Thoracic aorta (tissue), 2 donors: ENCODE measurements around the gene GNPTG. TPM values are rescaled to one million over a fixed set of nuclear protein-coding genes. Genes with fewer than 3 reads are reported as not detected.

ENCODE experiments used
- ATAC-seq: fragments of 150-250 bp; one replicate; pipeline ENCODE4 v1.8.0; 2017; ENCODE audit warnings: low read depth; ENCODE audit not compliant: insufficient number of reproducible peaks, low FRiP score
- DNase-seq: peaks from one replicate; pipeline ENCODE4 v3.0.0-alpha.2; 2020; ENCODE audit warnings: low spot score
- H3K27ac ChIP-seq, 2 donors: fragments of 200-600 bp; sonication (generic); 1 replicate in 1 of 2; 2 replicates in 1 of 2; pipeline ENCODE4 v1.5.1; 2016; ENCODE audit warnings: mild to moderate bottlenecking in 2 of 2, moderate library complexity in 2 of 2
- H3K27me3 ChIP-seq: fragments of 200-600 bp; sonication (generic); replicated peaks from 2 replicates; pipeline ENCODE4 v1.6.0; 2016; ENCODE audit warnings: mild to moderate bottlenecking; ENCODE audit not compliant: insufficient read depth
- H3K36me3 ChIP-seq: fragments of 200-600 bp; sonication (generic); one replicate; pipeline ENCODE4 v1.5.1; 2016
- H3K4me1 ChIP-seq, 2 donors: fragments of 200-600 bp; sonication (generic); 1 replicate in 1 of 2; 2 replicates in 1 of 2; pipeline versions ENCODE4 v1.5.1 to v1.6.0; 2016; ENCODE audit warnings: low read depth in 2 of 2, mild to moderate bottlenecking in 1 of 2; ENCODE audit not compliant: control insufficient read depth in 1 of 2
- H3K4me3 ChIP-seq: fragments of 200-600 bp; sonication (generic); 2 replicates; pipeline ENCODE4 v1.5.1; 2016; ENCODE audit warnings: mild to moderate bottlenecking
- H3K9me3 ChIP-seq: fragments of 200-600 bp; sonication (generic); 2 replicates; pipeline ENCODE4 v1.5.1; 2016
- CTCF ChIP-seq: fragments of 200-600 bp; sonication (generic); IDR thresholded peaks from one replicate; pipeline ENCODE4 v1.5.1; 2019; ENCODE audit warnings: antibody characterized with exemption
- total RNA-seq, 2 donors: library from RNA; depleted of rRNA; stranded (reverse); fragments of >200 nt; gene quantifications; one replicate each; pipeline versions ENCODE4 v1.1.0 to v1.2.3, GENCODE V29; 2016

Gene GNPTG
- total RNA-seq, 2 donors from 2014 or later: 67.9 to 69.7 TPM

- TF ChIP-seq CTCF: no peak
- H3K4me3 ChIP-seq: no peak overlapping the region
- H3K4me1 ChIP-seq: peaks cover 6 to 34% of the 10 kb centered on the region in 2 donors
- H3K27ac ChIP-seq: no peak overlapping the region
- peaks cover 12% of the 10 kb centered on the region for H3K36me3 ChIP-seq
- no peak for DNase-seq
- H3K27me3 ChIP-seq: no peaks in the 10 kb centered on the region
- no peak for ATAC-seq
- H3K9me3 ChIP-seq: no peaks in the 10 kb centered on the region
These were observed 3.8 kb upstream of the GNPTG start for GRCh38 chr16:1347962-1348361.

GRCh38 chr16:1348441-1348840 lies 3.3 kb upstream of the GNPTG start:
- Histone ChIP-seq H3K9me3 (no peaks in the 10 kb centered on the region), H3K4me3 (no peak overlapping the region), H3K27ac (no peak overlapping the region), H3K36me3 (peaks cover 12% of the 10 kb centered on the region), H3K4me1 (peaks cover 8 to 37% of the 10 kb centered on the region in 2 donors), H3K27me3 (no peaks in the 10 kb centered on the region)
- DNase-seq: no peak
- no peak for ATAC-seq
- no peak for TF ChIP-seq CTCF

- H3K9me3 ChIP-seq: no peaks in the 10 kb centered on the region
- DNase-seq (no peak), ATAC-seq (no peak)
- H3K4me1 ChIP-seq: peaks cover 8 to 36% of the 10 kb centered on the region in 2 donors
- H3K36me3 ChIP-seq: peaks cover 12% of the 10 kb centered on the region
- no peak for TF ChIP-seq CTCF
- H3K4me3 ChIP-seq: no peak overlapping the region
- no peak overlapping the region for H3K27ac ChIP-seq
- no peaks in the 10 kb centered on the region for H3K27me3 ChIP-seq
These were observed 2.8 kb upstream of the GNPTG start for GRCh38 chr16:1348926-1349325.

- ATAC-seq (no peak), DNase-seq (no peak)
- Histone ChIP-seq H3K27ac (no peak overlapping the region), H3K4me1 (peaks cover 8 to 32% of the 10 kb centered on the region in 2 donors), H3K9me3 (no peaks in the 10 kb centered on the region), H3K4me3 (no peak overlapping the region), H3K36me3 (peaks cover 12% of the 10 kb centered on the region), H3K27me3 (no peaks in the 10 kb centered on the region)
- no peak for TF ChIP-seq CTCF
These were observed 2.4 kb upstream of the GNPTG start for GRCh38 chr16:1349351-1349750.

- no peak for ATAC-seq
- H3K27me3 ChIP-seq: no peaks in the 10 kb centered on the region
These were observed 1.8 kb upstream of the GNPTG start for GRCh38 chr16:1349951-1350350.

More at GRCh38 chr16:1349951-1350350, 1.8 kb upstream of the GNPTG start:
- H3K36me3 ChIP-seq: peaks cover 12% of the 10 kb centered on the region
- no peaks in the 10 kb centered on the region for H3K9me3 ChIP-seq
- TF ChIP-seq CTCF: no peak
- H3K4me1 ChIP-seq: peaks cover 8 to 32% of the 10 kb centered on the region in 2 donors
- H3K27ac ChIP-seq: no peak overlapping the region
- DNase-seq: no peak
- H3K4me3 ChIP-seq: no peak overlapping the region
